Measurements from ENCODE around the gene LRP4. TPM values are rescaled to one million over a fixed set of nuclear protein-coding genes. Genes with fewer than 3 reads are reported as not detected.

The LRP4 gene
- total RNA-seq, 1 experiment from 2014 or later: 0.87 TPM

GRCh38 chr11:46948378-46949131, 30.2 kb upstream of the LRP4 start:
- peak overlapping the region; percentile 19; the same call in 1 of the 2 replicates for H3K4me2 ChIP-seq (ENCODE audit: low read length)

DNA sequence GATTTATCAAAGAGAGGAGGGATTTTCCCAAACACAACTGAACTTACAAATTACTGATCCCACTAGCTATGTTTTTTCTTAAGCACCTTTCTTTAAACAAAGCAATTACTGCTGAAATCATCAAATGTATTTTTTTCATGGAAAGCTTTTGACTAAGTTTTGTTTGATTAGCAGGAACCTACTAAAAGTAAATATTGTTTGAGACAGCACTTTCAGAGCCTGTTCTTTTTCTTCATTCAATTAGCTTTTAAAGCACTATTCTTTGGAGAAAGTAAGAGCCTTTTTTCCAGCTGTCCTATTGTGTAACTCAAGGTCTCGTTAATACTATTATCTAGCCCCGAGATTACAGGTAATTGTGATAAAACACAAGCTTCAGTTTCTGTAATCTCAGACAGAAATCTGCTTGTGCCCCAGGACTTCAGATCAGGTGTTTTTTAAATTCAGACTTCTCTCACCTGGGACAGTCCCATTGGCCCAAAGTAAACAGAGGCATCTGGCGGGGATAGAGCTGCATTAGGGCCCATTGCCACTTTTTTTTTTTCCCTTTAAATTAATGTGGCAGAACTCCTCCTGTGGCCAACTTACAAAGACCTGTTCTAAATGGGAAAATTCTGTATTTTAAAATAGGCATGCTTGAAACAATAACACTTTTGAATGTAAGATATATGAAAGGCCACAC, 29.2 kb upstream of the LRP4 start:
- H3K36me3 ChIP-seq (ENCODE audit: low read depth, low read length): no peaks in the 10 kb centered on the region
- no peaks in the 10 kb centered on the region for H4K20me1 ChIP-seq (ENCODE audit: low read length)
- H3K4me3 ChIP-seq (ENCODE audit: low read length): no peak overlapping the region
- H3K4me2 ChIP-seq (ENCODE audit: low read length): peak overlapping the region; percentile 19
- ATAC-seq (no peak), DNase-seq (no peak)
- H3F3A ChIP-seq (ENCODE audit: low read length, unreplicated experiment): no peaks in the 10 kb centered on the region
- H3K27me3 ChIP-seq (ENCODE audit: low read length): no peaks in the 10 kb centered on the region
- H3K4me1 ChIP-seq (ENCODE audit: insufficient read depth, low read length): peaks cover 32% of the 10 kb centered on the region
- H2AFZ ChIP-seq (ENCODE audit: low read length): no peak overlapping the region
- TF ChIP-seq EZH2phosphoT487 (IDR thresholded peaks at IDR 0.05; ENCODE audit: borderline replicate concordance, low read length) (no peak), EZH2 (IDR thresholded peaks at IDR 0.05; ENCODE audit: low read length, unreplicated experiment) (no peak)
- TF ChIP-seq, protein P1, sequence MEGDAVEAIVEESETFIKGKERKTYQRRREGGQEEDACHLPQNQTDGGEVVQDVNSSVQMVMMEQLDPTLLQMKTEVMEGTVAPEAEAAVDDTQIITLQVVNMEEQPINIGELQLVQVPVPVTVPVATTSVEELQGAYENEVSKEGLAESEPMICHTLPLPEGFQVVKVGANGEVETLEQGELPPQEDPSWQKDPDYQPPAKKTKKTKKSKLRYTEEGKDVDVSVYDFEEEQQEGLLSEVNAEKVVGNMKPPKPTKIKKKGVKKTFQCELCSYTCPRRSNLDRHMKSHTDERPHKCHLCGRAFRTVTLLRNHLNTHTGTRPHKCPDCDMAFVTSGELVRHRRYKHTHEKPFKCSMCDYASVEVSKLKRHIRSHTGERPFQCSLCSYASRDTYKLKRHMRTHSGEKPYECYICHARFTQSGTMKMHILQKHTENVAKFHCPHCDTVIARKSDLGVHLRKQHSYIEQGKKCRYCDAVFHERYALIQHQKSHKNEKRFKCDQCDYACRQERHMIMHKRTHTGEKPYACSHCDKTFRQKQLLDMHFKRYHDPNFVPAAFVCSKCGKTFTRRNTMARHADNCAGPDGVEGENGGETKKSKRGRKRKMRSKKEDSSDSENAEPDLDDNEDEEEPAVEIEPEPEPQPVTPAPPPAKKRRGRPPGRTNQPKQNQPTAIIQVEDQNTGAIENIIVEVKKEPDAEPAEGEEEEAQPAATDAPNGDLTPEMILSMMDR (conservative IDR thresholded peaks at IDR 0.05; ENCODE audit: low read depth, low read length): no peak
- POLR2A ChIA-PET (ENCODE audit: unreplicated experiment): no interaction called here
- no TSS peak for BruUV-seq (replicated peaks)
- H3K9me3 ChIP-seq (ENCODE audit: low read length): no peaks in the 10 kb centered on the region
- H3K9ac ChIP-seq (ENCODE audit: low read length): no peak overlapping the region
- H3K27ac ChIP-seq (ENCODE audit: low read length): peak overlapping the region; percentile 65
- H3K79me2 ChIP-seq (ENCODE audit: low read length): no peaks in the 10 kb centered on the region
- CTCF ChIA-PET: interaction anchor here (1.8 kb wide), 1 partner anchor 206 kb away, joined by 5 read pairs; no protein-coding TSS in a partner anchor
- intact Hi-C loops (cut with micrococcal nuclease): no loop called here
- no peaks in the 10 kb centered on the region for H3K9me2 ChIP-seq (replicated peaks; ENCODE audit: low read length)

More at GRCh38 chr11:46948378-46949131, 30.2 kb upstream of the LRP4 start:
- Histone ChIP-seq H2AFZ (ENCODE audit: low read length) (no peak overlapping the region), H4K20me1 (ENCODE audit: low read length) (no peaks in the 10 kb centered on the region), H3K36me3 (ENCODE audit: low read depth, low read length) (no peaks in the 10 kb centered on the region), H3K9ac (ENCODE audit: low read length) (no peak overlapping the region), H3K4me3 (ENCODE audit: low read length) (no peak overlapping the region), H3K79me2 (ENCODE audit: low read length) (no peaks in the 10 kb centered on the region), H3K27me3 (ENCODE audit: low read length) (no peaks in the 10 kb centered on the region), H3K9me2 (replicated peaks; ENCODE audit: low read length) (no peaks in the 10 kb centered on the region), H3K27ac (ENCODE audit: low read length) (peak overlapping the region; percentile 65), H3K4me1 (ENCODE audit: insufficient read depth, low read length) (peaks cover 34% of the 10 kb centered on the region), H3K9me3 (ENCODE audit: low read length) (no peaks in the 10 kb centered on the region), H3F3A (ENCODE audit: low read length, unreplicated experiment) (no peaks in the 10 kb centered on the region)
- DNase-seq (peak; percentile 81), ATAC-seq (peak; percentile 89)
- intact Hi-C loops (cut with micrococcal nuclease): no loop called here
- TF ChIP-seq, protein P1 (conservative IDR thresholded peaks at IDR 0.05; ENCODE audit: low read depth, low read length): no peak
- TF ChIP-seq EZH2 (IDR thresholded peaks at IDR 0.05; ENCODE audit: low read length, unreplicated experiment) (no peak), EZH2phosphoT487 (IDR thresholded peaks at IDR 0.05; ENCODE audit: borderline replicate concordance, low read length) (no peak)
- CTCF ChIA-PET: interaction anchor here (0.6 to 1.8 kb wide), 2 partner anchors 34 to 204 kb away, joined by 3 to 5 read pairs; no protein-coding TSS in a partner anchor
- POLR2A ChIA-PET (ENCODE audit: unreplicated experiment): interaction anchor here (0.6 kb wide), 1 partner anchor 73 kb away, joined by 4 read pairs; no protein-coding TSS in a partner anchor
- BruUV-seq (replicated peaks): no TSS peak

Measured in PC-3 (cell line).